H1 (cell line): Measurements from ENCODE around the gene ADGRG7. TPM values are rescaled to one million over a fixed set of nuclear protein-coding genes. Genes with fewer than 3 reads are reported as not detected.

Source experiments
- ATF3 ChIP-seq: IDR thresholded peaks from 2 replicates; pipeline ENCODE4 v1.6.1; 2011; ENCODE audit warnings: low read depth, mild to moderate bottlenecking, low read length; ENCODE audit not compliant: insufficient read depth
- CHD7 ChIP-seq: fragments of 300-600 bp; sonication (generic); IDR thresholded peaks from 2 replicates; pipeline ENCODE4 v1.7.1; 2012; ENCODE audit warnings: low read length, moderate library complexity, mild to moderate bottlenecking, inconsistent platforms; ENCODE audit not compliant: insufficient replicate concordance
- GABPA ChIP-seq: IDR thresholded peaks from 2 replicates; pipeline ENCODE4 v1.6.1; 2011; ENCODE audit warnings: mild to moderate bottlenecking, low read length, moderate library complexity, borderline replicate concordance; ENCODE audit not compliant: insufficient read depth
- SAP30 ChIP-seq: fragments of 300-600 bp; sonication (generic); IDR thresholded peaks from 2 replicates; pipeline ENCODE4 v1.7.1; 2012; ENCODE audit warnings: low read length, moderate library complexity, mild to moderate bottlenecking, inconsistent platforms; ENCODE audit not compliant: insufficient read depth, insufficient replicate concordance
- SRF ChIP-seq: IDR thresholded peaks from 2 replicates; pipeline ENCODE4 v1.6.1; 2011; ENCODE audit warnings: mild to moderate bottlenecking, low read depth, low read length, moderate library complexity
- polyA plus RNA-seq, 7 experiments: library from polyadenylated mRNA; depleted of rRNA in 3 of 7; stranded (reverse) in 5 of 7; unstranded in 2 of 7; fragments of >200 nt in 5 of 7; fragments of 200-250 nt in 2 of 7; gene quantifications; 1 replicate in 5 of 7; 2 replicates in 1 of 7; 4 replicates in 1 of 7; pipeline versions ENCODE4 v1.2.1 to v1.2.3, GENCODE V29; 2011 to 2013; ENCODE audit warnings: missing spikeins in 2 of 7, mixed read lengths in 2 of 7
- total RNA-seq: library from RNA; stranded (reverse); fragmentation: NEBNext Ultra II Directional; extraction: Animal tissue kit (Norgen Biotek cat#: 25700); gene quantifications from 2 replicates; pipeline ENCODE4 v1.2.1, GENCODE V29; 2021

ADGRG7 gene
- total and polyA plus RNA-seq, 2 of the 8 experiments (the other 6 are each of a cell fraction or from before 2014, with no cell fraction given), result not detected

- TF ChIP-seq CHD7 (no peak), ATF3 (no peak), SRF (no peak), SAP30 (no peak), GABPA (no peak)
Observed at GRCh38 chr3:100682056-100682853, 72.9 kb downstream of the ADGRG7 start (continued).
